Germinal center (tissue), 1 donor: ENCODE measurements around the gene GET4.
A peak's percentile ranks its signal among the peaks of the same experiment; 100 is the strongest.

Experiments used
- DNase-seq: peaks from one replicate; pipeline ENCODE4 v3.0.0; 2012; ENCODE audit warnings: mixed read lengths, low spot score

The GET4 gene

GRCh38 chr7:900331-901040 lies 24.1 kb downstream of the GET4 start:
- no peak for DNase-seq

GRCh38 chr7:901041-901387 lies 24.7 kb downstream of the GET4 start:
- no peak for DNase-seq

GRCh38 chr7:901388-902154 lies 25.2 kb downstream of the GET4 start:
- peak; percentile 91 for DNase-seq

- no peak for DNase-seq
Observed at GRCh38 chr7:902996-903395, 26.6 kb downstream of the GET4 start.

- DNase-seq = no peak
Observed at GRCh38 chr7:903921-904755, 27.8 kb downstream of the GET4 start.

DNA sequence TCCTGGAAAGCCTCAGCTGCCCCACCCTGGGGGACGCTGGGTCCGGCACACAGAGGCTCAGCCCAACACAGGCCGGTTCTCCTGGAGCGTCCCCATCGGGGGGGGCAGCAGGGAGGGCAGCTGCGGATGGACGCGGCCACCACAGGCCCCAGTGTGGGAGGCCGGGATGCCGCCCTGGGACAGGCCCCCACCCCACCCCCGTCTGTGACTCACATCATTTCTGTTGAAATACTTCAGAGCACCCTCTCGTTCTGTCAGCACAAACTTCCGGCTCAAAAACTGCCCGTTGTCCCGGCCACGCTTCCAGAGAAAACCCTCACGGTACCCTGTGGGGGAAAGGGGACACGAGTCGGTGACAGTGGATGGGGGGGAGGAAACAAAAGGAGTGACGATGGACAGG lies 28.5 kb downstream of the GET4 start:
- no peak for DNase-seq

DNA sequence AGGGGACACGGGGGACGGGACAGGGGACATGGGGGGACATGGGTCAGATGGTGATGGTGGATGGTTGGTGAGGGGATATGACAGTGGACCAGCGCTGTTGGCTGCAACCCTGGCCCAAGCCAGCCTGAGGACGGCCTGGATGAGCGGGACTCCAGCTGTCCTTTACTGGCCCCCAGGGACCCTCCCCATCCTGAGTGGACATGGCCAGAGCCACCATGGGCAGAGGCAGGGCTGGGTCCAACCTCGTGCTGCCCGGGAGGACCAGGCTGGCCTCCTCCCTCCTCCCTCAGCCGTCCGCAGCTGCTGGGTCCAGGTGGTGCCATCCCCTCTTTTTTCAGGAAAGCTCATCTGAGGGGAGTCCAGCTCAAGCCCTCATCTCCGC lies 30.4 kb downstream of the GET4 start:
- no peak for DNase-seq

- no peak for DNase-seq
Observed at GRCh38 chr7:907158-907980, 31.0 kb downstream of the GET4 start.

- DNase-seq = no peak
Observed at GRCh38 chr7:908159-908581, 31.8 kb downstream of the GET4 start.

DNA sequence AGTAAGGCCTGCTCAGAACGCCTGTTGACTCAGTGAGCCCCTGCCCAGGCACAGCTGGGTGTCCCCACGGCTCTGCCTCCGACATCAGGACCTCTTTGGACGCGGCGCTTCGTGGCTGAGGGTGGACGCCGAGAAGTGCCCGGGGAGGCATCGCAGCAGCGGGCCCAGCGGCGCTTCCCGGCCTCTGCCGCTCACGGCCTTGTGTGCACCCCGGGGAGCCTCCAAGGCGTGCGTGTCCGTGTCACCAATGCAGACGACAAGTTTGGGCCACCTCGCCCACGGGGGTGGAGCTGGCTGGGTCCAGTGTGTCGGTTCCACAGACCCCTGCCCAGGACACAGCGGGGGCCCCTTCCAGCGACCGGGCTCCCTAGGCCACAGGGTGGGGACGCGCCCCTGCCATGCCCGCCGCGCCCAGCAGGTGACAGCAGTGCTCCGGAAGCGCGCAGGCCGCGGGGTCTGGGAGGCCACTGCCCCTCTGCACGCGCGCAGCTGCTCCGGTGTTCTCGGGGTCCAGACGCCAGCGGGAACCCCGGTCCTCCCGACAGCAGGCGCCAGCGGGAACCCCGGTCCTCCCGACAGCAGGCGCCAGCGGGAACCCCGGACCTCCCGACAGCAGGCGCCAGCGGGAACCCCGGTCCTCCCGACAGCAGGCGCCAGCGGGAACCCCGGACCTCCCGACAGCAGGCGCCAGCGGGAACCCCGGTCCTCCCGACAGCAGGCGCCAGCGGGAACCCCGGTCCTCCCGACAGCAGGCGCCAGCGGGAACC lies 32.4 kb downstream of the GET4 start:
- DNase-seq = peak; percentile 80

DNA sequence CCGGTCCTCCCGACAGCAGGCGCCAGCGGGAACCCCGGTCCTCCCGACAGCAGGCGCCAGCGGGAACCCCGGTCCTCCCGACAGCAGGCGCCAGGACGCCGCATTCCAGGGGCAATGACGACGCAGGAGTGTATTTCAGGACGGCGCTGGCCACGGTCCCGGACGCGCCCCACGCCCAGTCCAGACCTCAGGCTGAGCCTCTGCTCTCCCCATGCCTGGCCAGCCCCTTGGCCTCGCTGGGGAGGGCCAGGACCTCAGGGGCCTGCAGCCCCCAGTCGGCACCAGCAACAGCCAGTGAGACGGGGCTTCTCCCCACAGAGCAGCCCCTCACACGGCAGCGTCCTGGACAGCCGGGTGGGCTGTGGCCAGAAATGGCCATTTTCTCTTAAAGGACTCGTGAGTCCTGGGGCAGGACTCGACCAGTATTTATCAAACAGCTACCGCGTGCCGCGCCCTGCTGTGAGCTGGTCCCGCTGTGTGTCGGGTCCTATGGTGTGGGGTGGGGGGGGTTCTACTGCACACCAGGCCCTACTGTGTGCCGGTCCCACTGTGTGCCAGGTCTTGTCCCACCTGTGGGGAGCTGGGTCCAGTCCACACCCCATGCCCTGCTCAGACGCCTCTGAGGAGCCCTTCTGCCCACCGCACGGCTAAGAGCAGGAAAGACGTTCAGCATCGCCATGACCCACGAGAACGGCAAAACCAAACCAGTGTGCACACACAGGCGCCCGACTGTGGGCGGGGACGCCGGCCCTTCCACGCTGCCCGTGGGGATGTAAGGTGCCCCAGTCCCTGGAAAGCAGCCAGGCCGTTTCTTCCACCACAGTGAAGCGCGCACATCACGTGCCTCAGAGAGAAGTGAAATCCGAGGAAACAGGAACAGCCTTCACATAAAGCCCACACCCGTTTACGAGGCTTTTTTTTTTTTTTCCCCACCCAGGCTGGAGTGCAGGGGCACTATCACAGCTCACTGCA lies 33.3 kb downstream of the GET4 start:
- DNase-seq = peak; percentile 74

DNA sequence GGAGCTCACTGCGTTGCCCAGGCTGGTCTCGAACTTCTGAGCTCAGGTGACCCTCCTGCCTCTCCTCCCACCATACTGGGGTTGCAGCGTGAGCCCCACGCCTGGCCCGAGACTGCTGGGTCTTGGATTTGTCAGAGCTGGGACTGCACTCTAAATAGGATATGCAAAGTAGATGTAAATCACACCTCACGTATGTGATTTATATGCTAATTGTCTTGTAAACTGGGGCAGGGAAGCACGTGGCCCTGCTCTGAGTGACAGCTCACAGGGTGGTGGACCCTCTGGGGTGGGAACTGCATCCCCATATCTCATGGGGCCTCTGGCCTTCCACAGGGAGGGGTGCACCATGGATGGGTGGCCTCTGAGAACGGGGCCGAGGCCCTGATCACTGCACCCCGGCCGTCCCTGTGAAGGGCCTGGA lies 34.1 kb downstream of the GET4 start:
- DNase-seq = no peak

DNA sequence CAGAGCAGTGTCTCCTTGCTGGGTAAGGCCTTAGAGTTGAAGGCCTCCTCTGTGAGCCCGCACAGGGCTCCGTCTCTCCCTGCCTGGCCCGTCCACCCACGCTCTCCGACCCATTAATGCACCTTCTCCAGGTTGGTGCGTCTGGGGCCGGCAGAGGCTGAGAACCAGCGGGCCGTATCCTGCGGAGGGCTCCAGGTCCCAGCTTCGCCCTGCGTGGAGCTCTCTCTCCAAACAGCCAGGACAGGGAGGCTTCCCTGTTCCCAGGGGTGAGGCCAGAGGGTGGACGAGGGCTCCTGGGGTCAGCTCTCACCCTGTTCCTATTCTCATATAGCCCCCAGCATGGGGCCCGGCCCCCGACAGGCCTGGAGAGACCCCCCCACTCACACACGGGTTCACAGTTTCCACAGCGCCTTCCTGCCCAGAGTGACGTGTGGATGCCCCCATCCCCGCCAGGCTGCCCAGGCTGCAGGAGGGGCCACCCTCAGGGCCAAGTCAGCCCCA lies 34.6 kb downstream of the GET4 start:
- DNase-seq = no peak

GRCh38 chr7:911791-912480 lies 35.6 kb downstream of the GET4 start:
- DNase-seq = no peak

GRCh38 chr7:913736-914520 lies 37.6 kb downstream of the GET4 start:
- DNase-seq = no peak

GRCh38 chr7:914521-915194 lies 38.3 kb downstream of the GET4 start:
- no peak for DNase-seq

DNA sequence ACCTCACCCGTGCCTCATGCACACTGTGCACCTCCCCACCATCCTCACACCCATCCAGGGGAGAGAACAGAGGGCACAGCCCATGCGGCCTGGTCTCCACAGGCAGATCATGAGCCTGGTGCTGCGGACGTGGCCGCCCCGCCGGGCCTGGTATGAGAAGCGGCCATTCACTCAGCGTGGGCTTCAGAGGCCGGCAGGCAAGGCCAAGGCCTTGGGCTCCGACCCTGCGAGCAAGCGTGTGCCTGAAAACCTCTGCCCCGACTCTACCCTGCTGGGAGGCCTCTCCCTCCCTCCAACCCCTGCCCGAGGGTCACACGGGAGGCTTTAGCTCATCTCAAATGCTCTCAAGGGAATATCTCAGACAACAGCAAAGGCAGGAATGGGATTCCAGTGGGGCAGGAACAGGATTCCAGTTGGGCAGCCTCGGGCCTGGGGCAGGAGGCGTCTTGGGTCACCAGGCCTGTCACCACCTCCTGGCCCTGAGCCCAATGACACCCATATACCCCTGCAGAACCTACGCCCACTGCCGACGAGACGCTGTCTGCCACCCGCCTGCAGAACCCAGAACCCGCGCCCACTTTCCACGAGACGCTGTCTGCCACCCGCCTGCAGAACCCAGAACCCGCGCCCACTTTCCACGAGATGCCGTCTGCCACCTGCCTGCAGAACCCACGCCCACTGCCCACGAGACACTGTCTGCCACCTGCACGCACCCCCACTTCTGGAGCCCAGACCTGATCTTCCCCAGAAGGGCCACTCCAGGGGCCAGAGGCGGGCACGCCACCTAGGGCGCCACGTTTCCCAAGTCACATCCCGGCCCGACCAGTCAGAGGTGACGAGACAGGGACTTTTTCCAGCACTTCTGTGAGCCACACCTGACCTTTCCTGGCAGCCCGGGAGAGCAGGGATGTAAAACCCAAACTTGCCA lies 39.2 kb downstream of the GET4 start:
- DNase-seq = no peak
